ES-I3 (cell line): ENCODE results near the gene RHBDD3.

Experiments used
- H3K36me3 ChIP-seq: 2 replicates; pipeline ENCODE4 v1.6.1; 2013; ENCODE audit warnings: mild to moderate bottlenecking, low read length, control low read depth, moderate library complexity; ENCODE audit not compliant: insufficient read depth
- H3K4me1 ChIP-seq: 2 replicates; pipeline ENCODE4 v1.6.1; 2013; ENCODE audit warnings: mild to moderate bottlenecking, control low read depth, low read length; ENCODE audit not compliant: insufficient read depth
- H3K9ac ChIP-seq: 2 replicates; pipeline ENCODE4 v1.6.1; 2013; ENCODE audit warnings: low read depth, mild to moderate bottlenecking, low read length, moderate library complexity
- H3K9me3 ChIP-seq: 2 replicates; pipeline ENCODE4 v1.6.1; 2013; ENCODE audit warnings: mild to moderate bottlenecking, low read length, moderate library complexity; ENCODE audit not compliant: control insufficient read depth, insufficient read depth

The RHBDD3 gene

DNA sequence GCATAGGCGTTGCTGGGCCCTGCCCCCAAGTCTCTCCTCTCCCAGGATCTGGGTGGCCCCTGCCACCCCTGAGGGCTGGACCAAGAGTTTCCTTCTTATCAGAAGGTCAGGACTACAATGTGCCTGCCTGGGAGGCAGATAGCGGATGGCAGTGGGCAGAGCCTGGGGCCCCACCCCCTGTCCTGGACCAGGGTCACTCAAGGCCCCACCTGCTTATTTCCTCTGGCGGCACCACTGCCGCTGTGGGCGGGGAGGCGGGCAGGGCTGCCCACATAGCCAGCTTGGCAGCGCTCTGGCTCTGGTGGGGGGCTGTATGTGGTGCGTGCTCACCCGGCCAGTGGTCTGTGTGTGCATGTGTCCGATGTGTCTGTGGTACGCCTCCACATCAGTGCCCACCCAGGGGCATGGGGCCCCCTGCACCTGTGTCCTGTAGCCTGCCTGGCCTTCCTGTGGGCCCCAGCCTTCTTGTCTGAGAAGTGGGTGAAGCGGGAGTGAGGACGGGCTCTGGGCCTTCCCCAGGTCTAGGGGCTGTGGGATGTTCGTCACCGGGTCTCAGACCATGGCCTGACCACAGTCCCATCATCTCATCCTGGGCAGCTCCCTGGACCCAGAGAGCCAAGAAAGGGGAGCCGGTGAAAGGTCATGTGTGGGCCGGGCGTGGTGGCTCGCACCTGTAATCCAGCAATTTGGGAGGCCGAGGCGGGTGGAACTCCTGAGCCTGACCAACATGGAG, 41.7 kb upstream of the RHBDD3 start:
- H3K4me1 ChIP-seq: peaks cover 16% of the 10 kb centered on the region; the same call in 1 of the 2 replicates
- no peaks in the 10 kb centered on the region; the same call in 1 of the 2 replicates for H3K9me3 ChIP-seq
- no peaks in the 10 kb centered on the region for H3K36me3 ChIP-seq
- no peak overlapping the region for H3K9ac ChIP-seq

DNA sequence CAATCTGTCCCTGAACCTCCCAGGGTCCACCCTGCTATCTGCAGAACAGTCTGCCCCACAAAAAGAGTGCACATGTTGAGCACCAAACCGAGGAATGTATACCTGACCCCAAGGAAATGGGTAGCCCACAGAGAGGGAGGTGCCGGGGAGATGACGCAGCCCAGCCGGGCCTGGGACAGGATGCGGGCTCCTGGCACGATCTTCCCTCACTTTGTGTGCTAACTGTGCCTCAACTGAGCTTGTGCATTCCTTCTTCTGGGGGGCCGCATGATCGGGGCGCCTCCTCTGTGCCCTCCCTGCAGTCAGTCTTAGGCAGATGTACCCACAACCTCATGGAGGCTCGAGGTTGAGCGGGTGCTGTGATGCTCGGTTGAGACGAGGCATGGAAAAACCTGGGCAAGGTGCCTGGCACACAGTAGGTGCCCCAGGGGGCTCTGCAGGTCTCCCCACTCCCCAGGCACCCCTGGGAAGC, 41.0 kb upstream of the RHBDD3 start:
- no peaks in the 10 kb centered on the region for H3K36me3 ChIP-seq
- H3K9me3 ChIP-seq: no peaks in the 10 kb centered on the region; the same call in 1 of the 2 replicates
- peaks cover 13% of the 10 kb centered on the region; the same call in 1 of the 2 replicates for H3K4me1 ChIP-seq
- H3K9ac ChIP-seq: no peak overlapping the region

DNA sequence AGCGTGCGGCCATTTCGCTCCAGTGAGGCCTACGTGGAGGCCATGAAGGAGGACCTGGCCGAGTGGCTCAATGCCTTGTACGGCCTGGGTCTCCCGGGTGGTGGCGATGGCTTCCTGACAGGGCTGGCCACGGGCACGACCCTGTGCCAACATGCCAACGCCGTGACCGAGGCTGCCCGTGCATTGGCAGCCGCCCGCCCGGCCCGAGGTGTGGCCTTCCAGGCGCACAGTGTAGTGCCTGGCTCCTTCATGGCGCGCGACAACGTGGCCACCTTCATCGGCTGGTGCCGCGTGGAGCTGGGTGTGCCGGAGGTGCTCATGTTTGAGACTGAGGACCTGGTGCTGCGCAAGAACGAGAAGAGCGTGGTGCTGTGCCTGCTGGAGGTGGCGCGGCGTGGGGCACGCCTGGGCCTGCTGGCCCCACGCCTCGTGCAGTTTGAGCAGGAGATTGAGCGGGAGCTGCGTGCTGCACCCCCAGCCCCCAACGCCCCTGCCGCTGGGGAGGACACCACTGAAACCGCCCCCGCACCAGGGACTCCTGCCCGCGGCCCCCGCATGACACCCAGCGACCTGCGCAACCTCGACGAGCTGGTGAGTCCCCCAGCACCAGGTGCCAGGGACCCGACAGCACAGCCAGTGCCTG, 40.5 kb upstream of the RHBDD3 start:
- H3K36me3 ChIP-seq: no peaks in the 10 kb centered on the region

DNA sequence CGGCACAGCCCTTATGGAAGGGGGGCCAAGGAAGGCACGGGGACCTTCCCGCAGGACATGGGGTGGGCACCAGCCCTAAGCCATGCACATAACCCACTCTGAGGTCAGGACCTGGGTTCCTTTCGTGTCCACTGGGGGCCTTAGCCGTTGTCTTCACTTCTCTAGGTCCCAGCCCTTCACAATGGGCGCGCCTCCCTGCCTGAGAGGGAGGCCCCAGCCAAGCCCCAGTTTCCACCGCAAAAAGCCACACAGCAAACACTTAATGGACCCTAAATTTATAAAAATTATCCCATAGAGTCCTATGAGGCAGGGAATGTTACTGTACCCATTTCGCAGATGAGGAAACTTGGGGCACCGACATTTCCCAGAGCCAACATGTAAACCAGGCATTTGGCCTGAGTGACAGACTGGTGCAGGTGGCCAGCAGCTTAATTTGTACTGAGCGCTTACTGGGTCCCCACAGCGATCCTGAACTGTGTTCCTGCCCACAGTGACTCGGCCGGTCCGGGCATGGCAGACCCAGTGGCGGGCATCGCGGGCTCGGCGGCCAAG, 39.9 kb upstream of the RHBDD3 start:
- Histone ChIP-seq H3K36me3 (no peaks in the 10 kb centered on the region), H3K4me1 (peaks cover 13% of the 10 kb centered on the region; the same call in 1 of the 2 replicates), H3K9me3 (no peaks in the 10 kb centered on the region), H3K9ac (peak overlapping the region; percentile 79)

More for the DNA sequence above, 40.5 kb upstream of the RHBDD3 start:
- H3K9me3 ChIP-seq: no peaks in the 10 kb centered on the region
- peaks cover 13% of the 10 kb centered on the region; the same call in 1 of the 2 replicates for H3K4me1 ChIP-seq
- H3K9ac ChIP-seq: no peak overlapping the region

DNA sequence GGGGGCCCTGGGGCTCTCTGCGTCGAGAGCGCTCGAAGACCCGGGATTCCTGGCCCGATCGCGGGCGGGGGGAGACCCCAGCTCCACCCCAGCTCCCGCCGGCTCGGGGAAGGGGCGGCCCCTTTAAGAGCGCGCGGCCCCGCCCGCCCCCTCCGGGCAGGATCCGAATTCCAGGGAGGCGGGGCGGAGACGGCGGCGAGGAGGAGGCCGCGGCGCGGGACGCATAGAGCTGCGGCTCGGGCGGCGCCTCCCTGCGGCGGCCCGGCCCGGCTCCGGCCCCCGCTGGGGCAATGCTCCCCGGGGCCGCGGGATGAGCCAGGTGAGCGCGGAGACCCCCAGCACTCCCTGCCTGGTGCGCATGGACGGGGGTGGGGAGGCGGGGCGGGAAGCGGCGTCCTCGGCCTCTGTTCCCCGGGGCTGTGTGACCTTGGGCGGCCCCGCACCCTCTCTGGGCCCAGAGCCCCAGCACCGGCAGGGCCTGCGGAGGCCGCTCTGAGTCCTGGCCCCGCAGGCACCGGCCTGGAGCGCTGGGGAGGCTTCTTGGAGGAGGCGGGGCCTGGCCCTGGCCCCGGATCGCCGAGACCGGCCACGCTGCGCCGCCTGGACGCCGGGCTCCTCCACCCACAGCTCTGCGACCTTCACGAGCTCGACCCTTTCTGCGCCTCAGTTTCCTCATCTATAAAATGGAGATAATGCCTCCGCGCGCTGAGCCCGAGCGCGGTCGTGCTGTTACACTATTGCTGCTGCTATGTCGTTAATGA, 39.2 kb upstream of the RHBDD3 start:
- H3K9me3 ChIP-seq: no peaks in the 10 kb centered on the region
- H3K4me1 ChIP-seq: peaks cover 13% of the 10 kb centered on the region; the same call in 1 of the 2 replicates
- H3K9ac ChIP-seq: peak overlapping the region; percentile 79

DNA sequence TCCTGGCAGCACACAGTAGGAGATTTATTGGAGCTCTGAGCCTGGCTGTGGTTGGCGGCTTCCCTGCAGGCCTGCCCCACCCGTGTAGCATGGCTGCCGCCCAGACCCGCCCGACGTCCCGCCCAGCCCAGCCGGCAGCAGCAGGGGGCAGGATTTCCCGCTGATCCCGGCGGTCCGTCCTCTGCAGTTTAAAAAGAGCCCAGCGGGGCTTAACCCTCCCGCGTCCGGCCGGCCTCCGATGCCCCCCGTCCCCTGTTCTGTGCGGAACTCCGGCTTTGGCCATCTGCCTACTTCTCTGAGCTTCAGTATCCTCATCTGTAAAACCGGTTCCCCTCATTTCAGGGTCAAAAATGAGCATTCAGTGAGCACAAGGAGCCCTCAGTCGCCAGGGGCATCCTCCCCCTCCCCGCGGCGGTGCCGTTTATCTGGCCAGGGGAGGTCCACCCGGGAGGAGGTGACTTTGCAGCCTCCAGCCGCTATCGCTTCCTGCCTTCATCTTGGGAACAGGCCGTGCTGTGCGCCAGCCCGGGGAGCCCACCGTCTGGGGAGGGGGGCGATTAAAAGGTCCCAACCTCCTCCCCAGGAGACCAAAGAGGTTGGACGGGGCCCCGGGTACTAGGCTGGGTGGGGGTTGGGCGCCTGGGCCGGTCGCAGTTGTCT, 38.5 kb upstream of the RHBDD3 start, which contains the start of gene GAS2L1:
GAS2L1 (plus strand) TSS at position 476 of the 660 bp plus-strand sequence. CDS start 1,456 bp downstream, outside the sequence.
- peak within 1 kb of the TSS; percentile 79 for H3K9ac ChIP-seq
- no peaks in the 10 kb centered on the region for H3K9me3 ChIP-seq
- H3K4me1 ChIP-seq: peaks cover 13% of the 10 kb centered on the region; the same call in 1 of the 2 replicates
- no peaks in the 10 kb centered on the region for H3K36me3 ChIP-seq

More for the DNA sequence above, 39.2 kb upstream of the RHBDD3 start:
- no peaks in the 10 kb centered on the region for H3K36me3 ChIP-seq

DNA sequence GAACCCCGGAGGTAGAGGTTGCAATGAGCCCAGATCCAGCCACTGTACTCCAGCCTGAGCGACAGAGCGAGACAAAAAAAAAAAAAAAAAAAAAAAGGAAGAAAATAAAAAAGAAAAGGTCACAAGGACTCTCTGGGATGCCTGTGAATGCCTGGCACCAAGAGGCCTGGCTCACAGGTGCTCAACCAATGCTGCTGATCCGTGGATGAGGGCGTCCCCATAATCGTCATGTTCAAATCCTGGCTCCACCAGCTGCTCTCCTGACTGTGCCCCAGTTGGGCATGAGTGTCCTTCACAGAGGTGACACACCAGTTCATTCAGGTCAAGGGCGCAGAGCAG, 38.0 kb upstream of the RHBDD3 start:
- no peaks in the 10 kb centered on the region for H3K9me3 ChIP-seq
- H3K9ac ChIP-seq: peak overlapping the region; percentile 79; the same call in 1 of the 2 replicates
- peaks cover 13% of the 10 kb centered on the region; the same call in 1 of the 2 replicates for H3K4me1 ChIP-seq
- no peaks in the 10 kb centered on the region for H3K36me3 ChIP-seq

DNA sequence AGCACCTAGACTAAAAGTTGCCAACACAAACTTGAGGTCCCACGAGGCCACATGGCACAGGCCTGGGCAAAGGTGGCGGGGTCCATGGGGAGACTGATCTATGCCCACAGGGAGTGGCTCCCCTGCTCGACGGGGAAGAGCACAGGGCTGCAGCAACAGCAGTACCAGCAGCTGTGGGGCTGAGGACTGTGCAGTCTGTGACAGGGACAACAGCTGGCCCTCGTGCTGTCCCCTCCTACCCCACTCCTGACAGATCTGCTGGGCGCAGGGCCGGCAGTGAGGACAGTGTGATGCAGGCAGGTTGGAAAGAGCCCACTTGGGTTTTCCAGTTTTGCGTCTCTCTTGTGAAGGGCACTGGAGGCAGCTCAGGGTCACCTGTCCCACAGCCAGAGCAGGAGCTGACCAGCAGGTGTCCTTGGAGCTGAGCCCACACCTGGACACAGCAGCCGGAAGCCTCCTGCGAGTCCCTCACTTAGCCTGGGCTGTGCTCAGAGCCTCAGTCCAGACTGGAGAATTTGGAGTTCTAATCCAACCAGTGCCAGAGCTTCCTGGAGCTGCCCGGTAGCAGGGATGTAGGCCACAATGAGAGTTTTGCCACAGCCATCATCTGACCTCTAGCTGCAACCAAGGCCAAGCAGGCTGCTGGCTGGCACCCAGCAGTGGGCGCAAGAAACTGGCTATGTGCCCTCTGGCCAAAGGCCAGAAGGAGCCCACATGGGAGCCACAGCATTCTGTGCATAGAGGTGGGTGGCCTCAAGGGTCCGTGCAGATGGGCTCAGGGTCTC, 35.1 kb upstream of the RHBDD3 start:
- H3K4me1 ChIP-seq: peaks cover 5% of the 10 kb centered on the region; the same call in 1 of the 2 replicates
- peaks cover 12% of the 10 kb centered on the region for H3K36me3 ChIP-seq
- no peak overlapping the region for H3K9ac ChIP-seq
- H3K9me3 ChIP-seq: no peaks in the 10 kb centered on the region; the same call in 1 of the 2 replicates

DNA sequence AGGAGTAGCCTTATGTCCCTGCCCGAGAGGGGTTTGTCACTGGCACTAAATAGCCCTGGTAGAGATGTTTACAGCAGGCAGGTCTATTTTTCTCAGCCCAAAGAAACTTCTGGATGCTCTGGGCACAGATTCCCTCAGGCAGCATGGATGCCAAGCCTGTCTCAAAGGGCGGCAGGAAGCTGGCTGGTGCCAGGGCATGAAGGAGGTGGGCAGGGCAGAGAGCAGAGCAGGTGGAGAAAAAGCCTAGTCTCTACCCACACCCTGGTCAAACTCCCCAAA, 34.6 kb upstream of the RHBDD3 start:
- Histone ChIP-seq H3K36me3 (peaks cover 18% of the 10 kb centered on the region), H3K4me1 (peaks cover 5% of the 10 kb centered on the region; the same call in 1 of the 2 replicates), H3K9me3 (no peaks in the 10 kb centered on the region; the same call in 1 of the 2 replicates), H3K9ac (no peak overlapping the region)

DNA sequence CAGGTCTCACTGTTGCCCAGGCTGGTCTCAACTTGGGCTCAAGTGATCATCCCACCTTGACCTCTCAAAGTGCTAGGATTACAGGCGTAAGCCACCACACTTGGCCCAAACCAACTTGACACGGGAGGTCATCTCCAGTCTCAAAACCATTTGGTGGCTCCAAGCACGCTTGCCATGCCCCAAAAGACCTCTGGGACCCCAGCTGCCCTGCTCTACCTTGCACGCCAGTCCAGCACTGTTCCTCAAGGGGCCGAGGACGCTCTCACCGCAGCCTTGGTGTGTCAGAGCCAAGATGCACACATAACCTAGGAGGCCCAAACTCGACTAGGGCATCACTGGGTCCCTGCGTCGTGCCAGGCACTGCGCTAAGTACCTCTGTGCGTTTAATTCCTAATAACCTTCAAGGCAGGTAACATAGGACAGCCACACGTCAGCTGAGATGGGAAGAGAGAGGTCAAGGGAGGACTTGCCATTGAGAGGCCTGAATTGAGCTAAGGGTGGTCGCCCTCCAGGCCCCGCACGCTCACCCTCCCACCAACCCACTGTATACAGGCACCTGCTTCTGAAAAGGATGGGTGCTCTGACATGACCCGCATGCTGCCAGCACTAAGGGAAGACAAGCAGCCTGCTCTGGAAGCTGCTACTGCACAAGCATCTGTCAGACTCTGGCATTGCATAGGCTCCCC, 34.1 kb upstream of the RHBDD3 start:
- peaks cover 23% of the 10 kb centered on the region for H3K36me3 ChIP-seq
- no peak overlapping the region for H3K9ac ChIP-seq
- H3K9me3 ChIP-seq: no peaks in the 10 kb centered on the region; the same call in 1 of the 2 replicates
- peaks cover 5% of the 10 kb centered on the region; the same call in 1 of the 2 replicates for H3K4me1 ChIP-seq

DNA sequence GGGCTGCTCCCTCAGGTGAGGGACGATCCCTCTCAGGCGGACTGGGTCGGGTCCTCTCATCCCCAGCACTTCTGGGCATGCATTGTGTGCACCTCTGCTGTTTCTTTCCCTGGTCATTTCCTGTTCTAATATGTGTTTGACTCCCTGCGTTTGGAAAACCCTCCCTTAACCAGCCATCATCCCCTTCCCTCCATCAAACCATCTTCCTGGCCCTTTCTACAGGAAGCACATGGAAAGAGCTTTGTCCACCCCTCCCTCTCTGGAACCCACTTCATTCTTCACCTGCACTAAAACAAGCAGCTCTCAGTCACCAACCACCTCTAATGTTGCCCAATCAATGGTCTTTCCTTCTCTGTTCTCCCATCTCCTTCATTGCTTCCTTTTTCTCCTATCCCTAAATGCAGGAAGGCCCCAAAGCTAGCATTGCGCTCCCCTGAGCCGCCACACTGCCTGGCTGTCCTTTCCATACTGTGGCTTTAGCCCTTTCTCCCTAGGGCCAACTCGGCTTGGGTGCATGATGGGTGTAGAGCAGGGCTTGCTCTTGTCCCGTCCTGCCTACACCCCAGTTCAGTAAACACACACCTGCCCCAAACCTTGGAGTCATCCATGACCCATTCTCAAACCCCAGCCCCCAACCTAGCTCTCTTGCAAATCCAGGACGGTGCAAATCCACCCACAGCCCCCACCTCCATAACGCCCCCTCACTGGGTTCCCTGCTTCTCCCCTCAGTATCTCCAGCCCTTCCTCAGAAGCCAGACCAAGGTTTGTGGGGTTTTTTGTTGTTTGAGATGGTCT, 33.2 kb upstream of the RHBDD3 start:
- Histone ChIP-seq H3K36me3 (peaks cover 31% of the 10 kb centered on the region), H3K9me3 (no peaks in the 10 kb centered on the region; the same call in 1 of the 2 replicates), H3K4me1 (peaks cover 5% of the 10 kb centered on the region; the same call in 1 of the 2 replicates), H3K9ac (no peak overlapping the region)

DNA sequence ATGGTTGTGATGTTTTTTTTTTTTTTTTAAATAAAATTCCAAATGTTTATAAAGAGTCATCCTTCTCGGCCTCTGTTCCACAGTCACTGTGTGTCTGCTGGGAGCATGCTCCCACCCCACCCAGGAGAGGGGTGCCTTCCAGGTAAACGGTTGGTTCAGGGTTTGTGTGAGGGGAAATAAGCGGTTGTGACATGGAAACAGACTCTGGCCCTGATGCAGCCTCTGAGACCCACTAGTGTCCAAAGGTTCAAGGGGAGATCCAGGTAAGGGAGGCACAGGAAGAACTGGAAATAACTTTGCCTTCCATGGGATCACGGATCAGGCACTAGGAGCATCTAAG, 32.7 kb upstream of the RHBDD3 start:
- Histone ChIP-seq H3K36me3 (peaks cover 37% of the 10 kb centered on the region), H3K9me3 (no peaks in the 10 kb centered on the region; the same call in 1 of the 2 replicates), H3K9ac (no peak overlapping the region), H3K4me1 (no peaks in the 10 kb centered on the region; the same call in 1 of the 2 replicates)
